HepG2 (cell line): ENCODE results near the gene ATP11C. TPM values are rescaled to one million over a fixed set of nuclear protein-coding genes. Genes with fewer than 3 reads are reported as not detected.

ENCODE experiments used
- ATAC-seq: fragments of 200-7000 bp; cut with Tn5 transposase; 3 replicates; pipeline ENCODE4 v1.9.1; 2020; ENCODE audit warnings: mild to moderate bottlenecking, moderate library complexity
- BruUV-seq: library from RNA; stranded (reverse); fragments of 400-500 nt; replicated peaks from 2 replicates; lab custom pipeline; 2021; lab: Mats Ljungman, UMichigan
- CTCF ChIA-PET: fragments of 300-600 bp; formaldehyde crosslinking; extraction: SDS; loops from one replicate; lab custom pipeline; 2021; ENCODE audit warnings: low total read pairs, inconsistent platforms, low intra/inter-chr PET ratio; lab: Yijun Ruan, JAX
- POLR2A ChIA-PET: fragments of 350-600 bp; sonication (Branson Sonifier 250); formaldehyde crosslinking; loops from one replicate; lab custom pipeline; 2020; ENCODE audit warnings: antibody characterized with exemption, inconsistent platforms; lab: Yijun Ruan, JAX
- DNase-seq: peaks from one replicate; pipeline ENCODE4 v3.0.0-alpha.2; 2015; ENCODE audit warnings: low spot score
- FAIRE-seq: peaks from 3 replicates; lab custom pipeline; 2011; peaks lifted over from hg19 to GRCh38; lab: Jason Lieb, UNC
- H2AFZ ChIP-seq: one replicate; pipeline ENCODE4 v1.6.1; 2011; ENCODE audit warnings: low read length, inconsistent platforms
- H3K27ac ChIP-seq: fragments of 300-600 bp; 3 replicates; pipeline ENCODE4 v1.8.0; 2011; ENCODE audit warnings: mixed run types, mild to moderate bottlenecking, mixed read lengths, low read length, inconsistent platforms; ENCODE audit not compliant: insufficient read depth; ENCODE audit errors: extremely low read length
- H3K27me3 ChIP-seq, 2 experiments: fragments of 200-600 bp in 1 of 2; 2 replicates in 1 of 2; 3 replicates in 1 of 2; pipeline versions ENCODE4 v1.6.0 to v1.8.0; 2011; ENCODE audit warnings: low read length in 2 of 2, mild to moderate bottlenecking in 2 of 2, moderate library complexity in 2 of 2, inconsistent platforms in 1 of 2; ENCODE audit not compliant: insufficient read depth in 2 of 2, control insufficient read depth in 1 of 2
- H3K36me3 ChIP-seq, 2 experiments: fragments of 200-600 bp in 1 of 2; replicated peaks in 1 of 2; 2 replicates in 1 of 2; 3 replicates in 1 of 2; pipeline versions ENCODE4 v1.5.1 to v1.8.0; 2011; ENCODE audit warnings: low read length in 2 of 2, inconsistent platforms in 1 of 2; ENCODE audit not compliant: insufficient read depth in 2 of 2, control insufficient read depth in 1 of 2
- H3K4me1 ChIP-seq: 2 replicates; pipeline ENCODE4 v1.5.1; 2012; ENCODE audit warnings: low read length, inconsistent platforms; ENCODE audit not compliant: insufficient read depth
- H3K4me2 ChIP-seq: 2 replicates; pipeline ENCODE4 v1.6.0; 2011; ENCODE audit warnings: low read depth, low read length, inconsistent platforms
- H3K4me3 ChIP-seq, 3 experiments: fragments of 200-600 bp in 1 of 3; sonication (generic), shearing (Covaris generic) in 1 of 3; replicated peaks in 1 of 3; 2 replicates each; pipeline ENCODE4 v1.5.1; 2011 to 2016; ENCODE audit warnings: low read length in 3 of 3, inconsistent platforms in 2 of 3, low read depth in 2 of 3, mild to moderate bottlenecking in 2 of 3, control low read depth in 1 of 3, mixed read lengths in 1 of 3; ENCODE audit not compliant: insufficient read depth in 1 of 3
- H3K79me2 ChIP-seq: one replicate; pipeline ENCODE4 v1.6.1; 2011; ENCODE audit warnings: low read length, inconsistent platforms; ENCODE audit not compliant: insufficient read depth
- H3K9ac ChIP-seq: 2 replicates; pipeline ENCODE4 v1.6.0; 2011; ENCODE audit warnings: mild to moderate bottlenecking, low read depth, low read length, inconsistent platforms; ENCODE audit not compliant: insufficient read depth
- H3K9me3 ChIP-seq: 2 replicates; pipeline ENCODE4 v1.5.1; 2012; ENCODE audit warnings: mild to moderate bottlenecking, low read length
- H4K20me1 ChIP-seq: 2 replicates; pipeline ENCODE4 v1.6.0; 2011; ENCODE audit warnings: inconsistent platforms, mild to moderate bottlenecking, low read length, moderate library complexity; ENCODE audit not compliant: insufficient read depth
- KLF16 ChIP-seq, 2 experiments: sonication (generic) in 1 of 2; formaldehyde crosslinking in 1 of 2; IDR thresholded peaks; 2 replicates each; pipeline versions ENCODE4 v1.6.1 to v1.8.0; 2016 to 2023; ENCODE audit warnings: missing genetic modification reagents in 2 of 2, missing compliant biosample characterization in 1 of 2
- MAFF ChIP-seq: IDR thresholded peaks from 2 replicates; pipeline ENCODE4 v1.6.1; 2011; ENCODE audit warnings: low read depth, low read length, improper control_type of control experiment
- MIER2 ChIP-seq: IDR thresholded peaks from 2 replicates; pipeline ENCODE4 v1.6.1; 2016; ENCODE audit warnings: missing biosample characterization, missing genetic modification reagents
- MLLT10 ChIP-seq: sonication (generic); formaldehyde crosslinking; IDR thresholded peaks from 2 replicates; pipeline ENCODE4 v1.4.0; 2020; ENCODE audit warnings: missing genetic modification reagents
- MTF2 ChIP-seq: sonication (generic); formaldehyde crosslinking; IDR thresholded peaks from 2 replicates; pipeline ENCODE4 v1.5.0; 2020; ENCODE audit warnings: missing genetic modification reagents, borderline replicate concordance
- TIGD3 ChIP-seq: sonication (generic); formaldehyde crosslinking; IDR thresholded peaks from 2 replicates; pipeline ENCODE4 v1.5.1; 2020; ENCODE audit warnings: mild to moderate bottlenecking, missing genetic modification reagents, borderline replicate concordance
- ZNF543 ChIP-seq: sonication (generic); formaldehyde crosslinking; IDR thresholded peaks from 2 replicates; pipeline ENCODE4 v1.4.0; 2020; ENCODE audit warnings: mild to moderate bottlenecking, missing genetic modification reagents
- ZNF549 ChIP-seq: sonication (generic); formaldehyde crosslinking; IDR thresholded peaks from 2 replicates; pipeline ENCODE4 v1.5.0; 2020; ENCODE audit warnings: missing genetic modification reagents
- ZNF644 ChIP-seq: IDR thresholded peaks from 2 replicates; pipeline ENCODE4 v1.6.1; 2016; ENCODE audit warnings: low read depth
- ZSCAN31 ChIP-seq: sonication (generic); formaldehyde crosslinking; IDR thresholded peaks from 2 replicates; pipeline ENCODE4 v1.5.0; 2020; ENCODE audit warnings: low read depth, mild to moderate bottlenecking, missing genetic modification reagents
- in situ Hi-C: cut with HindIII; loops from 2 replicates; pipeline ENCODE4 v1.10.0; 2017; ENCODE audit warnings: low pct_unique_long_range_greater_than_20kb; ENCODE audit not compliant: extremely low pct_ligation_motif_present
- intact Hi-C: fragments of 100-400 bp; cut with micrococcal nuclease; formaldehyde crosslinking; loops from one replicate; pipeline ENCODE4 v1.10.0; 2022; ENCODE audit not compliant: unreplicated experiment
- polyA plus RNA-seq, 8 experiments: library from polyadenylated mRNA; depleted of rRNA in 3 of 8; stranded (reverse) in 7 of 8; unstranded in 1 of 8; fragments of >200 nt; fragmentation: Illumina TruSeq in 4 of 8; extraction: Trizol in 4 of 8; gene quantifications; 2 replicates each; pipeline versions ENCODE4 v1.2.1 to v1.2.3, GENCODE V29; 2011 to 2016; ENCODE audit warnings: low read depth in 4 of 8, missing spikeins in 1 of 8, mixed read lengths in 1 of 8; ENCODE audit not compliant: insufficient read depth in 1 of 8
- total RNA-seq, 5 experiments: library from RNA; depleted of rRNA; stranded (reverse); fragments of >200 nt; fragmentation: Illumina TruSeq; extraction: Trizol; gene quantifications; 2 replicates each; pipeline ENCODE4 v1.2.3, GENCODE V29; 2016; ENCODE audit warnings: low read depth in 1 of 5
- TF ChIP-seq, protein P1 (sequence below): sonication (generic); formaldehyde crosslinking; IDR thresholded peaks from 2 replicates; pipeline ENCODE4 v1.4.0; 2020; ENCODE audit warnings: missing genetic modification reagents, mild to moderate bottlenecking, borderline replicate concordance
- TF ChIP-seq, protein P2 (sequence below): sonication (generic); formaldehyde crosslinking; IDR thresholded peaks from 2 replicates; pipeline ENCODE4 v1.9.0; 2021; ENCODE audit warnings: mild to moderate bottlenecking, missing genetic modification reagents

Gene ATP11C
- total and polyA plus RNA-seq, 2 of the 13 experiments (the other 11 are each of a cell fraction or from before 2014, with no cell fraction given) = 8.5 to 16.9 TPM

DNA sequence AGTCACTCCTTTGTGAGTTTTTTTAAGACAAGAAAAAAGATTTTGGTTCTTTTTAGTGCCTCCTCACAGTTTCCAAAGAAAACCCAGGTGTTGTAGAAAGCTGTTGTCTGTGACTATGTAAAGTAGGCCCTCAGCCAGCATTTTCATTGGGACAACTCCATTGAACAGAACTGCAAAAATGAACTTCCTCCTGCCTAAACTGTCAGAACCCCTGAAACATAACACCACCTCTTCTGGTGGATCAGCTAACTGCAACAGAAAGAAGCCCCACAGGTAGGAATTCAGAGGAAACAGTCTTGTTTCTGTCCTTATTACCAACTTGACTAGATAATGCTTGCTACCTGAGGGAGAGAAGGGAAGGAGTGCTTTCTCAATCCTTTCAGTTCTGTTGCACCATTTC lies 3.4 kb upstream of the ATP11C start:
- H2AFZ ChIP-seq = no peak overlapping the region
- no peaks in the 10 kb centered on the region for H3K9me3 ChIP-seq
- H3K27me3 ChIP-seq = no peaks in the 10 kb centered on the region; a peak in 1 of 5 replicates
- no peak overlapping the region for H3K4me2 ChIP-seq
- H3K4me3 ChIP-seq = no peak overlapping the region
- no peak overlapping the region for H3K9ac ChIP-seq
- no peaks in the 10 kb centered on the region for H3K4me1 ChIP-seq
- in situ Hi-C loops = no loop called here
- FAIRE-seq = peak; percentile 70
- H4K20me1 ChIP-seq = no peaks in the 10 kb centered on the region
- ChIA-PET POLR2A (no interaction called here), CTCF (no interaction called here)
- H3K27ac ChIP-seq = no peak overlapping the region
- intact Hi-C loops = no loop called here
- BruUV-seq = no TSS peak
- DNase-seq = no peak
- no peaks in the 10 kb centered on the region for H3K36me3 ChIP-seq
- H3K79me2 ChIP-seq = no peaks in the 10 kb centered on the region
- 0 out of 3 replicates have a peak, but pooled peaks have one; percentile 6 for ATAC-seq
- TF ChIP-seq, protein P1, sequence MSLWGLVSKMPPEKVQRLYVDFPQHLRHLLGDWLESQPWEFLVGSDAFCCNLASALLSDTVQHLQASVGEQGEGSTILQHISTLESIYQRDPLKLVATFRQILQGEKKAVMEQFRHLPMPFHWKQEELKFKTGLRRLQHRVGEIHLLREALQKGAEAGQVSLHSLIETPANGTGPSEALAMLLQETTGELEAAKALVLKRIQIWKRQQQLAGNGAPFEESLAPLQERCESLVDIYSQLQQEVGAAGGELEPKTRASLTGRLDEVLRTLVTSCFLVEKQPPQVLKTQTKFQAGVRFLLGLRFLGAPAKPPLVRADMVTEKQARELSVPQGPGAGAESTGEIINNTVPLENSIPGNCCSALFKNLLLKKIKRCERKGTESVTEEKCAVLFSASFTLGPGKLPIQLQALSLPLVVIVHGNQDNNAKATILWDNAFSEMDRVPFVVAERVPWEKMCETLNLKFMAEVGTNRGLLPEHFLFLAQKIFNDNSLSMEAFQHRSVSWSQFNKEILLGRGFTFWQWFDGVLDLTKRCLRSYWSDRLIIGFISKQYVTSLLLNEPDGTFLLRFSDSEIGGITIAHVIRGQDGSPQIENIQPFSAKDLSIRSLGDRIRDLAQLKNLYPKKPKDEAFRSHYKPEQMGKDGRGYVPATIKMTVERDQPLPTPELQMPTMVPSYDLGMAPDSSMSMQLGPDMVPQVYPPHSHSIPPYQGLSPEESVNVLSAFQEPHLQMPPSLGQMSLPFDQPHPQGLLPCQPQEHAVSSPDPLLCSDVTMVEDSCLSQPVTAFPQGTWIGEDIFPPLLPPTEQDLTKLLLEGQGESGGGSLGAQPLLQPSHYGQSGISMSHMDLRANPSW (CRISPR knock-in tag) = no peak
- no peak for TF ChIP-seq MLLT10
- no peak for TF ChIP-seq KLF16 (CRISPR knock-in tag; IDR thresholded peaks at IDR 0.05)
- no peak for TF ChIP-seq MIER2 (CRISPR knock-in tag)
- no peak for TF ChIP-seq ZSCAN31 (CRISPR knock-in tag)
- no peak for TF ChIP-seq MTF2 (CRISPR knock-in tag)
- TF ChIP-seq TIGD3 = no peak
- no peak for TF ChIP-seq MAFF
- TF ChIP-seq ZNF549 = no peak
- TF ChIP-seq ZNF543 (CRISPR knock-in tag) = no peak
- TF ChIP-seq ZNF644 (CRISPR knock-in tag) = no peak
- TF ChIP-seq, protein P2, sequence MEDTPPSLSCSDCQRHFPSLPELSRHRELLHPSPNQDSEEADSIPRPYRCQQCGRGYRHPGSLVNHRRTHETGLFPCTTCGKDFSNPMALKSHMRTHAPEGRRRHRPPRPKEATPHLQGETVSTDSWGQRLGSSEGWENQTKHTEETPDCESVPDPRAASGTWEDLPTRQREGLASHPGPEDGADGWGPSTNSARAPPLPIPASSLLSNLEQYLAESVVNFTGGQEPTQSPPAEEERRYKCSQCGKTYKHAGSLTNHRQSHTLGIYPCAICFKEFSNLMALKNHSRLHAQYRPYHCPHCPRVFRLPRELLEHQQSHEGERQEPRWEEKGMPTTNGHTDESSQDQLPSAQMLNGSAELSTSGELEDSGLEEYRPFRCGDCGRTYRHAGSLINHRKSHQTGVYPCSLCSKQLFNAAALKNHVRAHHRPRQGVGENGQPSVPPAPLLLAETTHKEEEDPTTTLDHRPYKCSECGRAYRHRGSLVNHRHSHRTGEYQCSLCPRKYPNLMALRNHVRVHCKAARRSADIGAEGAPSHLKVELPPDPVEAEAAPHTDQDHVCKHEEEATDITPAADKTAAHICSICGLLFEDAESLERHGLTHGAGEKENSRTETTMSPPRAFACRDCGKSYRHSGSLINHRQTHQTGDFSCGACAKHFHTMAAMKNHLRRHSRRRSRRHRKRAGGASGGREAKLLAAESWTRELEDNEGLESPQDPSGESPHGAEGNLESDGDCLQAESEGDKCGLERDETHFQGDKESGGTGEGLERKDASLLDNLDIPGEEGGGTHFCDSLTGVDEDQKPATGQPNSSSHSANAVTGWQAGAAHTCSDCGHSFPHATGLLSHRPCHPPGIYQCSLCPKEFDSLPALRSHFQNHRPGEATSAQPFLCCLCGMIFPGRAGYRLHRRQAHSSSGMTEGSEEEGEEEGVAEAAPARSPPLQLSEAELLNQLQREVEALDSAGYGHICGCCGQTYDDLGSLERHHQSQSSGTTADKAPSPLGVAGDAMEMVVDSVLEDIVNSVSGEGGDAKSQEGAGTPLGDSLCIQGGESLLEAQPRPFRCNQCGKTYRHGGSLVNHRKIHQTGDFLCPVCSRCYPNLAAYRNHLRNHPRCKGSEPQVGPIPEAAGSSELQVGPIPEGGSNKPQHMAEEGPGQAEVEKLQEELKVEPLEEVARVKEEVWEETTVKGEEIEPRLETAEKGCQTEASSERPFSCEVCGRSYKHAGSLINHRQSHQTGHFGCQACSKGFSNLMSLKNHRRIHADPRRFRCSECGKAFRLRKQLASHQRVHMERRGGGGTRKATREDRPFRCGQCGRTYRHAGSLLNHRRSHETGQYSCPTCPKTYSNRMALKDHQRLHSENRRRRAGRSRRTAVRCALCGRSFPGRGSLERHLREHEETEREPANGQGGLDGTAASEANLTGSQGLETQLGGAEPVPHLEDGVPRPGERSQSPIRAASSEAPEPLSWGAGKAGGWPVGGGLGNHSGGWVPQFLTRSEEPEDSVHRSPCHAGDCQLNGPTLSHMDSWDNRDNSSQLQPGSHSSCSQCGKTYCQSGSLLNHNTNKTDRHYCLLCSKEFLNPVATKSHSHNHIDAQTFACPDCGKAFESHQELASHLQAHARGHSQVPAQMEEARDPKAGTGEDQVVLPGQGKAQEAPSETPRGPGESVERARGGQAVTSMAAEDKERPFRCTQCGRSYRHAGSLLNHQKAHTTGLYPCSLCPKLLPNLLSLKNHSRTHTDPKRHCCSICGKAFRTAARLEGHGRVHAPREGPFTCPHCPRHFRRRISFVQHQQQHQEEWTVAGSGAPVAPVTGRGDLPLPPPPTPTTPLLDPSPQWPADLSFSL (CRISPR knock-in tag) = no peak
